Transverse colon (tissue), 3 donors: Measurements from ENCODE around the gene MAP1LC3B.

ENCODE experiments used
- CTCF ChIP-seq, 5 experiments: fragments of 200-600 bp in 3 of 5; fragments of 450-650 bp in 2 of 5; sonication (generic) in 3 of 5; IDR thresholded peaks; 1 replicate in 2 of 5; 2 replicates in 3 of 5; pipeline ENCODE4 v1.5.1; 2016 to 2017; ENCODE audit warnings: antibody characterized with exemption in 5 of 5, inconsistent platforms in 3 of 5, mild to moderate bottlenecking in 2 of 5, moderate library complexity in 1 of 5
- POLR2A ChIP-seq: fragments of 450-650 bp; IDR thresholded peaks from one replicate; pipeline ENCODE4 v1.6.1; 2016; ENCODE audit warnings: antibody characterized with exemption, mild to moderate bottlenecking, moderate library complexity

- no peak for TF ChIP-seq CTCF (IDR thresholded peaks at IDR 0.05)
- no peak for TF ChIP-seq POLR2A
Measured at GRCh38 chr16:87393680-87394055, 1.5 kb downstream of the MAP1LC3B start.
